ELF-1 (cell line): Measurements from ENCODE around the gene CCNO.

ENCODE experiments used
- DNase-seq: peaks from one replicate; pipeline ENCODE4 v3.0.0-alpha.2; 2016; ENCODE audit warnings: low read depth, low spot score

CCNO gene

DNA sequence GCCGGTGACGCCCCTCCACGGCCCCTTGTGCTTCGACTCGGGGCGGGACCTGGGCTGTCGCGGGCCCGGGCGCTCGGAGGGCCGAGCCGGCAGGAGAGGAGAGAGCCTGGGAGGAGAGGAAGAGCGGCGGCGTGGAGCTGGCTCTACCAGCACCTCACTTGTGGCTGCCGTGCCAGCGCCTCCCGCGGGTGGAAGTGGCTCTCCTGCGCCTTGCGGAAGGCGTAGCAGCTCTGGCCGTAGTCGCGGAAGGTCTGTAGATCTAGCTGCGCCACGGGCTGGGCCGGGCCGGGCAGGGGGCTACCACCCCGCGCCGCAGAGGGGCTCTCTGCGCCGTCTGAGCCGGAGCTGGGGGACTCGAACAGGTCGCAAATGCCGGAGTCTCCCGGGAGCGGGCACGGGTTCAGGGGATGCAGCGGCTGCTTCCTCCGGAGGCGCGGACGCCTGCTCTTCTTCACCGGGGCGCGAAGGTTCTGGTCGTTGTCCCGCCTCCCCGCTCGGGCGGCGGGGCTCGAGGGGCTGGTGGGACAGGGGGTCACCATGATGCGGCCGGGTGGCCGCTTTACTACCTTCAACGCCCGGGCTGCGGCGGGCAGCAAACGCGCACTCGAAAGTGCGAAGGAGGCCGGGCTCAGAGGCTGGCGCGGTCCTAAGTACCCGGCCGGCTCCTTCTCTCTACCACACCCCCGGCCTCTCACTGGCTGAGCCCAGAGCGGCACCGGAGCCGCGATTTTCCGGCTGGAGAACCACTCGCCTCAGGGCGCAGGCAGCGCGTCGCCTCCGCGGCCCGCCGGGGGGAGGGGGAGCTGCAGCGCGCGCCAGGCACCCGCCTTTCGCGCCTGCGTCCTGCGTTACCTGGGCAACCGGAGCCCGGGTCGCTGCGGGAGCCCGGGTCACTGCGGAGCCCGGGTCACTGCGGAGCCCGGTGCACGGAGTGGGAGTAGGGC lies at the start of gene CCNO:
Gene CCNO (minus strand): TSS at position 624 of the 944 bp plus-strand sequence. CDS start 85 bp downstream, at position 539.
- DNase-seq, result peak; percentile 92

GRCh38 chr5:55278778-55279177 lies 45.4 kb upstream of the CCNO start:
- no peak for DNase-seq

- no peak for DNase-seq
Measured at GRCh38 chr5:55276771-55277170, 43.4 kb upstream of the CCNO start.

DNA sequence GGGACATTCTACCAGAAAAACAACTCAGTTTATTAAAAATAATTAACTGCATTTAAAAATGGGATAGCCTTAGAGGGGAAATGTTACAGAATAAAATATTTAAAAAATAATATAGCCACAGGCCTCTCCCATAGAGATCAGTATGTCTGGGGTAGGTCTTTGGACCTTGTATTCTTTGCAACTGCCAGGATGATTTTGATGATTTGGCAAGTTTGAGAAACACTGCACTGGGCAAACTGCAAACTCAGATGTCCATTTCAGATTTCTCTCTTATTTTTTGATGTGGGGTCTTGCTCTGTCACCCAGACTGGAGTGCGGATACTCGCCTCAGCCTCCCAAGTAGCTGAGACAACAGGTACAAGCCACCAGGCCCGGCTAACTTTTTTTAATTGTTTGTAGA lies 24.9 kb upstream of the CCNO start:
- DNase-seq, result no peak

DNA sequence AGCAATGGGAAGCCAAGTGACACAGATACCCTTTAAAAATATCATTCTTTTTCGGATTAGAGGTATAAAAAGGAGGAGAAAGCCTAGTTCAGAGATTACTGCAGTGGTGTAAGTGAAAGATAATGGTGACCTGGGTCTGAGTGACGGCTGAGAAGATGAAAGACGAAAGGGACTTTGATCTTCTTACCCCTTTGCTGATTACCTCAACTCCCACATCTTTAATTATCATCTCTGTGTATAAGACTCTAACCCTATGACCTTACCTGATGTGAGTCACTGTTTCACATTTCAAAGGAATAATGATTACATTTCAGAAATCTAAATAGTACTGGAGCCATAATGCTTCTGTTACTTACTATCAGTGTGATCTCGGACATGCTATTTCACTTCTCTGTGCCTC lies 21.4 kb upstream of the CCNO start:
- DNase-seq, result no peak

DNA sequence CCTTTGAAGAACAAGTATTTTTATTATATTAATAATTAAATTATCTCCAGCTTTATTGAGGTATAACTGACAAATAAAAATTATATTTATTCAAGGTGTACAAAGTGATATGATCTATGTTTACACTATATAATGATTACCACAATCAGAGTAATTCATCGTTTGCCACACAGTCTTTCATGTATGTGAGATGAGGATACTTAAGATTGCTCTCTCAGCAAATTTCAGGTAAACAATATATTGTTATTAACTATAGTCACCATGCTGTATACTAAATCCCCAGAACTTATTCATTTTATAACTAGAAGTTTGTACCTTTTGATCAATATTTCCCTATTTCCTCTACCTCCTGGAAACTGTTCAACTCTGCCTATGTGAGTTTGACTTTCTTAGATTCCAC lies 16.7 kb upstream of the CCNO start:
- no peak for DNase-seq

GRCh38 chr5:55241746-55242145 lies 8.3 kb upstream of the CCNO start:
- no peak for DNase-seq

DNA sequence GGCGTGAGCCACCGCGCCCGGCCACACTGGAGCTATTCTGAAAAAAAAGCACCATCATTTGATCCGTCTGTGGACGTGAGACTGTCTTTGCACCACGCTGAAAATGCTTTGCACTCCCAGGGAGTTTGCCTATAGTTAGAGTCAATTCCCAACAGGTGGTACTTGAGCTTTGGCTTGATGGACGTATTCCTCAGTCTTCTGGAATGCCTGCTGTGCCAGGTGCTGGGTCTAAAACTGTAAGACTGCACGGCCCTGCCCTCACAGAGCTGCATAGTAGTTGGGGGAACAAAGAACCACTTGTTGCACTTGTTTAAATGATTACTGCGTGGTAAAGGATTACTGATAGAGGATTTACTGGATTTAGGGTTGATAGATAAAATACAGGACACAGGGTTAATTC lies 3.4 kb upstream of the CCNO start:
- no peak for DNase-seq

GRCh38 chr5:55234121-55234700 lies 803 bp upstream of the CCNO start:
- peak; percentile 67 for DNase-seq

DNA sequence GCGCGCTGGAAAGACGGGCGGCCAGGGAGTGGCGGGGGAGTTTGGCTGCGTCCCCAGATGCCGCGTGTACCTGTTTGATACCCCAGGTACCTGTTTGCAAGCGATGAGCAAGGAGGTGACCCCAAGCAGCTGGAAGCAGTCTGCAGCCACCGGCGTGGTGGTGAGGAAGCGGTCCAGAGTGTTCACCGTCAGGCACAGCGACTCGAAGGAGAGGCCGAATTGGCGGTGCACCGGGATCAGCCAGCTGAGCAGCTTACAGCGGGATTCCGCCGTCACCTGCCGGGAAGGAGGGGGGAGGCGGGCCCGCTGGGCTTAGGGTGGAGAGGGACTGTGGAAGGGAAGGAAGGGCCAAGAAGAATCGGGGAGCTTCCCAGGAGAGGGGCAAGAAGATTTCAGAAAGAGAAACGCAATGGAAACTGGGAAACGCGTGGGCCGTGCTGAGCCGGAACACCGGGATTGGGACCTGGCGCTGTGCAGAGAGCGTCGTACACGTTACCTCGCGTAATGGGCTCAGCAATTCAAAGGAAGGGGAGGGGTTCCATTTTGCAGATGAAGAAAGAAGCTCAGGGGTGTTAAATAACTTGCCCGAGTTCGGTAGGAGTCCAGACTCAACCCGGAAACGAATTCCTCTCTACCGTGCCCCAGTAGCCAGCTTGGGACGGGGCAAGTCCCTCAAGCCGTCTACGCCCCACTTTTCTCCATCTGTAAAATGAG lies 980 bp downstream of the CCNO start:
- DNase-seq, result peak; percentile 62

GRCh38 chr5:55231919-55232270 lies 1.5 kb downstream of the CCNO start:
- DNase-seq, result no peak

- peak; percentile 55 for DNase-seq
Measured at GRCh38 chr5:55231029-55231918, 2.1 kb downstream of the CCNO start.

GRCh38 chr5:55230086-55230629 lies 3.2 kb downstream of the CCNO start:
- DNase-seq, result no peak

DNA sequence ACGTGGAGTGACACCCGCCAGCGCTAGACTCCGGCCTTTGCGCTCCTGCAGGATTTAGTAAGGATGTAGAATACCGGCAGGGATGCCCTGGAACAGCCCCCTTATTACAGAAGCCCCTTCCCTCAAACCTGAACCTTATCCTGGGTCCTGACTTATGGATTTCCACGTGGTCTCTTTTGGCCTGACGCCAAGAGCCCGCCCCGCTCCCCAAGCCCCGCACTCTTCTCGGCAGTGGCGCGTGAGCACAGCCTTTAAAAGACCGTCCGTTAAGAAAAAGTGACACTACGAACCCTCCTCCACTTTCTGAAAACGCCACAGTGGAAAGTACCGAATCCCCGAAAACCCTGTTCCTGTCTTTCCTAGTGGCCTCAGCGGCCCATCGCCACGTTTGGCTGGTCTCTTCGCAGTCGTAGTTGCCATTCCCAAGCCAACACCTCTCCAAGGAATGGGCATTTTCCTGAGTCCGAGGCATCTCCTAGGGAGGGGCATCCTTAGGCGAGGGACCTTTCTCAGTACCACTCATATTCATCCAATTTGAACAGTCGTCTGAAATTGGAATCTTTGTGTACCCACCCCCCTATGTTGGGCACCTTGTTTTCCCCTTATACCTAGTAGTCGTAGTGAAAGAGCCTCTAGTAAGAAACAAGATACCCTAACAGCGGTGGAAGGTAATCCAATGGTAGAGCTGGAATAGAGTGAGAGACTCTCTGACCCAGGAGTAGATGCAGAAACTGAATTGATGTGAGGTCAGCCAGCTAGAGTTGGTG lies 5.6 kb downstream of the CCNO start:
- no peak for DNase-seq

DNA sequence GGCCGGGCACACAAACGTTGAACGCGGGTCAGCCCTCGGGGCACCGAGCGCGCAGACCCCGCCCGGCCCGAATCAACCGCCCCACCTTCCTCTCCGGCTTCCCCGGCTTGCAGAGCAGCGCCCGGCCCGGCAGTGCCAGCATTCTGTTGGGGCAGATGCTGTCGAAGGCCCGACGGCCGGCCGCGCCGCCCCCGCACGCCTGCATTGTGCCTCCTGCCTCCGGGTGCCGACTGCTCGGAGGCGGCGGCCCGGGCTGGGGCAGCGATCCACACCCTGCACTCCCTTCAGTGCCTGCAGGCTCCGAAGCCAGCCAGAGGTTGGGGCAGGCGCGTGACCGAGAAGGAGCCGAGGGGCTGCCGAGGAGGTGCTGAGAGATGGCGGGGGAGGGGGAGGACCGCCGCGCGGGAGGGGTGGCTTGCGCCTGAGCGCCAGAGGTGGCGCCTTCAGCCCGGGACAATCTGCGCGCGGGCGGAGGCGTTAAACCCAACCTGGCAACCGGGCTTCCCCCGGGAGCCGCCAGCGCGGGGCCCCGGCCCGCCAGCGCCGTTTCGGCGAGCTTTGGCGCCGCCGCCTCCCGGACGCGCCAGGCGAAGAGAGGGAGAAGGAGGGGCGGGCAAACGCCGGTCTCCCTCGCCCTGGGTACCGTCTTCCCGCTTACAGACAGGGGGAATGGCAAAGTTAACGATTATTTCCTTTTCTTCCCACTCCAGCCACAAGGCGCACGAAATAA lies 6.3 kb downstream of the CCNO start, which contains the start of gene MCIDAS:
Gene MCIDAS (minus strand): TSS at position 382 of the 730 bp plus-strand sequence. CDS start 177 bp downstream, at position 205.
- peak; percentile 76 for DNase-seq

- DNase-seq, result peak; percentile 88
Measured at GRCh38 chr5:55226027-55226933, 7.1 kb downstream of the CCNO start.

DNA sequence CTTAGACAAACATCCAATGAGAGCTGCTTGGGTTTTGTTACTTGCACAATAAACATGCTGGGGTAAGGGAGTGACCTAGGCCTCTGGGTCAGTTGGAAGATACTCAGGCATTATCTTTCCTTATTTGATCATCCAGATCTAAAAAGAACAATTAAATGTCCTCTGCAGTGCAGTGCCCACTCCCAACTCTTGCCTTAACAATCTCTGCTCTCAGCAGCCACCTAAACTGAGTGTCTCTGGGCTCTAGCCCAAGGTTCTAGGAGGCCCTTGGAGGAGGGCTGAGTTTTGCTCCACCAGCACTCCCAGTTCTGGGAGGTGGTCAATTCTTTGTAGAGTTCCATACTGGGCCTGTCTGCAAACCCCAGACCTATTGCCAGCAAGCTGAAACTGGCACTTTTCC lies 8.1 kb downstream of the CCNO start:
- no peak for DNase-seq

DNA sequence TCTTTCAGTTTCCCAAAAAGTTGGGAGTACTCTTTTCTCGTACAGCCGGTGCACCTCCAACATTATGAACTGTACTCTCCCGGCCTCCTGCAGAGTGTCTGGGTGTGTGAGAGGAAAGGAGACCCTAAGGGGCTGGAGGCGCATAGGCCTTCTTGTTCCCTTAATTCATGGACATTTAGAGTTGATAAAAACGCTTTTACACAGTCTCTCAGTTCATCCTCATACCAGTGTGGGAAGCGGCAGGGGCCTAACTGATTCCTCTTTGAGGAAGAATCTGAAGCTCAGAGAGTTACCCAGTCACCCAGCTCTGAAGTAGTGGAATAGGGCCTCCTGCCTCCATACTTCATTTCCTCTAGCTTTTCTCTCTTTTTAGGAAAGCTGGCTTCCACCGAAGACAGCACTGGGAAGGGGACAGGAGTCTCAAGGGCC lies 9.6 kb downstream of the CCNO start:
- DNase-seq, result no peak
